ENCODE results near the gene HTR4. TPM values are rescaled to one million over a fixed set of nuclear protein-coding genes. Genes with fewer than 3 reads are reported as not detected.

Gene HTR4
- total RNA-seq, 2 experiments from 2014 or later, result not detected

DNA sequence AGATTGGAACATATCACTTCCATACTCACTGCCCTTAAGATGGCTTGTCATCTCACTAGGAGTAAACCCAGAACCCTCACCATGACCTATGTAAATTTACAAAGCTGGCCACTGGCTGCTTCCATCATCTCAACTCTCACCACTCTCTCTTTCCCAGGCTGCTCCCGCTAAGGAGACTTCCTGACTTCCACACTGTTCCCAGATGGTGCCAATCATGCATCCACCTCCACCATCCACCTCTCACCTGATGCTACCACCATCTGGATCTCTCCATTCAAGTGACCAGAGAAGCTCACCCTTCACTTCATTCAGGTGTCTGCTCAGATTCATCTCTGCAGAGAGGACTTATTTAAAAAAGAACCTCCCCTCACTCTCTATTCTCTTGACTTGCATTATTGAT lies 91.3 kb downstream of the HTR4 start:
- Histone ChIP-seq H3K4me3 (ENCODE audit: low read depth, low read length, poor library complexity, severe bottlenecking) (no peak overlapping the region), H4K20me1 (ENCODE audit: insufficient read depth, low read length) (no peaks in the 10 kb centered on the region), H3K79me2 (ENCODE audit: insufficient read depth, low read depth, low read length) (no peaks in the 10 kb centered on the region), H2AFZ (ENCODE audit: low read length) (no peak overlapping the region), H3K36me3 (ENCODE audit: insufficient read depth, low read length) (no peaks in the 10 kb centered on the region), H3K9me2 (ENCODE audit: insufficient read depth, low read length) (no peaks in the 10 kb centered on the region), H3K27ac (ENCODE audit: low read depth, low read length, poor library complexity, severe bottlenecking) (no peak overlapping the region), H3K4me1 (ENCODE audit: insufficient read depth, low read length, poor library complexity, severe bottlenecking) (no peaks in the 10 kb centered on the region), H3K4me2 (ENCODE audit: low read length) (no peak overlapping the region), H3K9me3 (ENCODE audit: low read length) (no peaks in the 10 kb centered on the region)
- DNase-seq (ENCODE audit: low spot score), result no peak
- intact Hi-C loops (cut with micrococcal nuclease; ENCODE audit: unreplicated experiment), result no loop called here
- no TSS peak for BruUV-seq (replicated peaks)
- TF ChIP-seq, protein P1, sequence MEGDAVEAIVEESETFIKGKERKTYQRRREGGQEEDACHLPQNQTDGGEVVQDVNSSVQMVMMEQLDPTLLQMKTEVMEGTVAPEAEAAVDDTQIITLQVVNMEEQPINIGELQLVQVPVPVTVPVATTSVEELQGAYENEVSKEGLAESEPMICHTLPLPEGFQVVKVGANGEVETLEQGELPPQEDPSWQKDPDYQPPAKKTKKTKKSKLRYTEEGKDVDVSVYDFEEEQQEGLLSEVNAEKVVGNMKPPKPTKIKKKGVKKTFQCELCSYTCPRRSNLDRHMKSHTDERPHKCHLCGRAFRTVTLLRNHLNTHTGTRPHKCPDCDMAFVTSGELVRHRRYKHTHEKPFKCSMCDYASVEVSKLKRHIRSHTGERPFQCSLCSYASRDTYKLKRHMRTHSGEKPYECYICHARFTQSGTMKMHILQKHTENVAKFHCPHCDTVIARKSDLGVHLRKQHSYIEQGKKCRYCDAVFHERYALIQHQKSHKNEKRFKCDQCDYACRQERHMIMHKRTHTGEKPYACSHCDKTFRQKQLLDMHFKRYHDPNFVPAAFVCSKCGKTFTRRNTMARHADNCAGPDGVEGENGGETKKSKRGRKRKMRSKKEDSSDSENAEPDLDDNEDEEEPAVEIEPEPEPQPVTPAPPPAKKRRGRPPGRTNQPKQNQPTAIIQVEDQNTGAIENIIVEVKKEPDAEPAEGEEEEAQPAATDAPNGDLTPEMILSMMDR (conservative IDR thresholded peaks at IDR 0.05; ENCODE audit: low read length), result no peak
- TF ChIP-seq EZH2phosphoT487 (IDR thresholded peaks at IDR 0.05; ENCODE audit: borderline replicate concordance, low read depth, low read length), result no peak
- ChIA-PET CTCF (ENCODE audit: unreplicated experiment) (no interaction called here), POLR2A (no interaction called here)

DNA sequence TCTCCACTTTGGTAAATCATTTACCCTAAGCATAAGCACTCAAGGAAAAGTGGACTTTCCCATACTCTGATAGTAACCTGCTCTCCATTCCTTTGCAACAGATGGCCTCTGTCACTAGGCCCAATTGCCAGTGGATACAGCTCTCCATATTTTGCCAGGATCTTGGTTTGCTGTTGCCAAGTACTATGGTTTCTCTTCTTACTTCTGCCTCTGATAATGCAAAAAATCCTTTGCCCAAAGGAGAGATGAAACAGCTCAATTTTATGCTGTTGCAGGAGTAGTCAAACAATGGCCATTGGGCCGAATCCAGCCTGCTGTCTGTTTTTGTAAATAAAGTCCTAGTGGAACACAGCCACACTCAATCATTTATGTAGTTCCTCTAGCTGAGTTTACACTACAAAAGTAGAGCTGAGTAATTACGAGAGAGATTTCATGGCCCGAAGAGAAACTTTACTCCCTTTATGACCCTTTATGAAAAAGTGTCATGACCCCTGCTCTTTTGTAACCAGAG lies 92.5 kb downstream of the HTR4 start:
- Histone ChIP-seq H2AFZ (ENCODE audit: low read length) (no peak overlapping the region), H3K27ac (ENCODE audit: low read depth, low read length, poor library complexity, severe bottlenecking) (no peak overlapping the region), H3K9me2 (ENCODE audit: insufficient read depth, low read length) (no peaks in the 10 kb centered on the region), H3K9me3 (ENCODE audit: low read length) (no peaks in the 10 kb centered on the region), H4K20me1 (ENCODE audit: insufficient read depth, low read length) (no peaks in the 10 kb centered on the region), H3K79me2 (ENCODE audit: insufficient read depth, low read depth, low read length) (no peaks in the 10 kb centered on the region), H3K4me2 (ENCODE audit: low read length) (no peak overlapping the region), H3K4me3 (ENCODE audit: low read depth, low read length, poor library complexity, severe bottlenecking) (no peak overlapping the region), H3K4me1 (ENCODE audit: insufficient read depth, low read length, poor library complexity, severe bottlenecking) (no peaks in the 10 kb centered on the region), H3K36me3 (ENCODE audit: insufficient read depth, low read length) (no peaks in the 10 kb centered on the region)
- CTCF ChIA-PET (ENCODE audit: unreplicated experiment), result no interaction called here
- no peak for DNase-seq (ENCODE audit: low spot score)
- POLR2A ChIA-PET, result no interaction called here
- intact Hi-C loops (cut with micrococcal nuclease; ENCODE audit: unreplicated experiment), result no loop called here
- no peak for TF ChIP-seq EZH2phosphoT487 (IDR thresholded peaks at IDR 0.05; ENCODE audit: borderline replicate concordance, low read depth, low read length)
- BruUV-seq (replicated peaks), result no TSS peak

DNA sequence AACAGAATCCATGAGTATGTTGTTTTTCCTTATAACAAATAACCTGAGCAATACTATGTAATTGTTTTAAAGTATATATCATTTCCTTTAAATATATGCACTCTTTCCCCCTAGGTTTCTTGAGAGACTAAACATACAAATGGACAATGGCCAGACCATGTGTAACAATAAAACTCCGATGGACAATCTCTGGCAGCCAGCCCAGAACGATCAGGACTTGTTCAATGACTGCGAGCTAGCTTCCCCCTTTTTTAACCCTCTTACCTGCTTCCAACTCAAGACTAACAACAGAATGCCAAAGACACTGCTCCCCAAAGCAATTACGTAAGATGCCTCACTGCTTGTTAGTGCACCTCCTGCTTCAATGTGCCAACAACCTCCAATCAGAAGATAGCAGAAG lies 94.9 kb downstream of the HTR4 start:
- H3K27ac ChIP-seq (ENCODE audit: low read depth, low read length, poor library complexity, severe bottlenecking), result no peak overlapping the region
- ChIA-PET CTCF (ENCODE audit: unreplicated experiment) (no interaction called here), POLR2A (interaction anchor here (0.6 to 0.7 kb wide), 4 partner anchors 63 to 597 kb away, joined by 3 to 5 read pairs (median 4); no protein-coding TSS in a partner anchor)
- H4K20me1 ChIP-seq (ENCODE audit: insufficient read depth, low read length), result no peaks in the 10 kb centered on the region
- H3K9me2 ChIP-seq (ENCODE audit: insufficient read depth, low read length), result no peaks in the 10 kb centered on the region
- no peak overlapping the region for H3K4me3 ChIP-seq (ENCODE audit: low read depth, low read length, poor library complexity, severe bottlenecking)
- no peaks in the 10 kb centered on the region for H3K9me3 ChIP-seq (ENCODE audit: low read length)
- H3K4me1 ChIP-seq (ENCODE audit: insufficient read depth, low read length, poor library complexity, severe bottlenecking), result no peaks in the 10 kb centered on the region
- H3K79me2 ChIP-seq (ENCODE audit: insufficient read depth, low read depth, low read length), result no peaks in the 10 kb centered on the region
- no peak overlapping the region for H3K4me2 ChIP-seq (ENCODE audit: low read length)
- H3K36me3 ChIP-seq (ENCODE audit: insufficient read depth, low read length), result no peaks in the 10 kb centered on the region
- BruUV-seq (replicated peaks), result no TSS peak
- no peak overlapping the region for H2AFZ ChIP-seq (ENCODE audit: low read length)
- no peak for DNase-seq (ENCODE audit: low spot score)
- TF ChIP-seq EZH2phosphoT487 (IDR thresholded peaks at IDR 0.05; ENCODE audit: borderline replicate concordance, low read depth, low read length), result no peak
- TF ChIP-seq, protein P1 (conservative IDR thresholded peaks at IDR 0.05; ENCODE audit: low read length), result no peak
- intact Hi-C loops (cut with micrococcal nuclease; ENCODE audit: unreplicated experiment), result no loop called here
